ENCODE measurements around the gene AGTRAP.

Gene AGTRAP

GRCh38 chr1:11741482-11741881, 5.5 kb downstream of the AGTRAP start (continued):
- no peak for TF ChIP-seq ZNF148 (tag by site-specific recombination; IDR thresholded peaks at IDR 0.05; ENCODE audit: borderline replicate concordance)
- TF ChIP-seq ZFP41 (tag by site-specific recombination; IDR thresholded peaks at IDR 0.05; ENCODE audit: borderline replicate concordance), result no peak
- no peak for TF ChIP-seq KLF17 (tag by site-specific recombination; IDR thresholded peaks at IDR 0.05)
- no peak for TF ChIP-seq ZBTB17 (tag by site-specific recombination; IDR thresholded peaks at IDR 0.05)

- TF ChIP-seq ZNF132 (tag by site-specific recombination; IDR thresholded peaks at IDR 0.05; ENCODE audit: borderline replicate concordance), result no peak
- no peak for TF ChIP-seq AEBP2 (tag by site-specific recombination; IDR thresholded peaks at IDR 0.05; ENCODE audit: borderline replicate concordance)
- TF ChIP-seq SALL2 (tag by site-specific recombination; IDR thresholded peaks at IDR 0.05; ENCODE audit: borderline replicate concordance), result no peak
- TF ChIP-seq SCRT2 (tag by site-specific recombination; IDR thresholded peaks at IDR 0.05), result 0 out of 2 replicates have a peak, but pooled peaks have one; percentile 9
- 0 out of 2 replicates have a peak, but pooled peaks have one; percentile 38 for TF ChIP-seq ZNF747 (tag by site-specific recombination; IDR thresholded peaks at IDR 0.05)
- TF ChIP-seq PRDM1 (tag by site-specific recombination; IDR thresholded peaks at IDR 0.05), result peak; percentile 73
- no peak for TF ChIP-seq ZBTB17 (tag by site-specific recombination; IDR thresholded peaks at IDR 0.05)
- TF ChIP-seq ZNF366 (tag by site-specific recombination; conservative IDR thresholded peaks at IDR 0.05), result peak; percentile 90
- POLR2A ChIA-PET, result no interaction called here
- Histone ChIP-seq H3K36me3 (ENCODE audit: control insufficient read depth in 2 of 2, insufficient read depth in 1 of 2, low read length in 2 of 2) (peaks cover 0 to 12% of the 10 kb centered on the region in 2 experiments; a peak in 1 of 3 replicates), H3K27ac (ENCODE audit: extremely low read depth, low read depth, low read length) (no peak overlapping the region), H3K4me1 (ENCODE audit: control insufficient read depth, insufficient read depth, low read length) (peaks cover 2% of the 10 kb centered on the region; the same call in 1 of the 2 replicates), H3K9me3 (ENCODE audit: control insufficient read depth, insufficient read depth, low read depth, low read length) (no peaks in the 10 kb centered on the region), H3K4me3 (ENCODE audit: low read depth, low read length) (no peak overlapping the region)
- CTCF ChIA-PET, result interaction anchor here (0.6 to 1.7 kb wide), 3 partner anchors 22 to 91 kb away, joined by 3 to 4 read pairs (median 3); no protein-coding TSS in a partner anchor
Measured at GRCh38 chr1:11741919-11742558, 6.1 kb downstream of the AGTRAP start.

GRCh38 chr1:11744287-11744686, 8.4 kb downstream of the AGTRAP start:
- POLR2A ChIA-PET, result no interaction called here
- H3K4me3 ChIP-seq (ENCODE audit: low read depth, low read length), result no peak overlapping the region
- H3K4me1 ChIP-seq (ENCODE audit: control insufficient read depth, insufficient read depth, low read length), result no peaks in the 10 kb centered on the region
- CTCF ChIA-PET, result no interaction called here
- TF ChIP-seq GLIS1 (tag by site-specific recombination; IDR thresholded peaks at IDR 0.05), result 0 out of 2 replicates have a peak, but pooled peaks have one; percentile 10
- TF ChIP-seq PRDM1 (tag by site-specific recombination; IDR thresholded peaks at IDR 0.05), result 0 out of 2 replicates have a peak, but pooled peaks have one; percentile 21
- TF ChIP-seq ZNF146 (tag by site-specific recombination; IDR thresholded peaks at IDR 0.05), result no peak
- TF ChIP-seq ZIC2 (tag by site-specific recombination; IDR thresholded peaks at IDR 0.05), result peak; percentile 56; the same call in 1 of the 2 replicates
- H3K27ac ChIP-seq (ENCODE audit: extremely low read depth, low read depth, low read length), result no peak overlapping the region
- peaks cover 0 to 24% of the 10 kb centered on the region in 2 experiments; a peak in 1 of 3 replicates for H3K36me3 ChIP-seq (ENCODE audit: control insufficient read depth in 2 of 2, insufficient read depth in 1 of 2, low read length in 2 of 2)
- H3K9me3 ChIP-seq (ENCODE audit: control insufficient read depth, insufficient read depth, low read depth, low read length), result no peaks in the 10 kb centered on the region
